HG03460 (cell line): ENCODE measurements around the gene SNAP29.
"Not testable (repeated sequence)": the region's sequence is repeated elsewhere in the genome, so short reads cannot be mapped to it uniquely, and the experiment has no call there.

Source experiments
- ATAC-seq: cut with Tn5 transposase; IDR thresholded peaks from one replicate; pipeline ENCODE4 v1.9.1; 2021; ENCODE audit not compliant: unreplicated experiment

The SNAP29 gene

GRCh38 chr22:20897737-20898136 lies 38.9 kb downstream of the SNAP29 start:
- not testable (repeated sequence) for ATAC-seq

GRCh38 chr22:20899827-20900423 lies 41.1 kb downstream of the SNAP29 start:
- no peak for ATAC-seq

GRCh38 chr22:20901093-20902033 lies 42.6 kb downstream of the SNAP29 start:
- not testable (repeated sequence) for ATAC-seq

- no peak for ATAC-seq
Observed at GRCh38 chr22:20903093-20903492, 44.3 kb downstream of the SNAP29 start.

- no peak for ATAC-seq
Observed at GRCh38 chr22:20904008-20904979, 45.5 kb downstream of the SNAP29 start.

GRCh38 chr22:20904980-20905355 lies 46.2 kb downstream of the SNAP29 start:
- no peak for ATAC-seq

- no peak for ATAC-seq
Observed at GRCh38 chr22:20905415-20906386, 46.9 kb downstream of the SNAP29 start.

- no peak for ATAC-seq
Observed at GRCh38 chr22:20906387-20906767, 47.6 kb downstream of the SNAP29 start.

- not testable (repeated sequence) for ATAC-seq
Observed at GRCh38 chr22:20908717-20909116, 49.9 kb downstream of the SNAP29 start.

- ATAC-seq, result no peak
Observed at GRCh38 chr22:20909543-20910303, 50.9 kb downstream of the SNAP29 start.

- ATAC-seq, result no peak
Observed at GRCh38 chr22:20912494-20912893, 53.7 kb downstream of the SNAP29 start.

GRCh38 chr22:20916916-20917810 lies 58.4 kb downstream of the SNAP29 start, which contains the start of gene CRKL:
TSS of gene CRKL (plus strand) at chr22:20917407. CDS start at chr22:20917935, 528 bp downstream.
- ATAC-seq, result peak; percentile 95

- no peak for ATAC-seq
Observed at GRCh38 chr22:20918663-20919218, 59.9 kb downstream of the SNAP29 start.

GRCh38 chr22:20919718-20920117 lies 60.9 kb downstream of the SNAP29 start:
- no peak for ATAC-seq

- ATAC-seq, result no peak
Observed at GRCh38 chr22:20920881-20921203, 62.0 kb downstream of the SNAP29 start.

- no peak for ATAC-seq
Observed at GRCh38 chr22:20922141-20922751, 63.4 kb downstream of the SNAP29 start.

- no peak for ATAC-seq
Observed at GRCh38 chr22:20926243-20926642, 67.4 kb downstream of the SNAP29 start.
